Measurements from ENCODE around the gene RNF113A.
A peak's percentile ranks its signal among the peaks of the same experiment; 100 is the strongest.
"Not testable (repeated sequence)": the region's sequence is repeated elsewhere in the genome, so short reads cannot be mapped to it uniquely, and the experiment has no call there.

Gene RNF113A

DNA sequence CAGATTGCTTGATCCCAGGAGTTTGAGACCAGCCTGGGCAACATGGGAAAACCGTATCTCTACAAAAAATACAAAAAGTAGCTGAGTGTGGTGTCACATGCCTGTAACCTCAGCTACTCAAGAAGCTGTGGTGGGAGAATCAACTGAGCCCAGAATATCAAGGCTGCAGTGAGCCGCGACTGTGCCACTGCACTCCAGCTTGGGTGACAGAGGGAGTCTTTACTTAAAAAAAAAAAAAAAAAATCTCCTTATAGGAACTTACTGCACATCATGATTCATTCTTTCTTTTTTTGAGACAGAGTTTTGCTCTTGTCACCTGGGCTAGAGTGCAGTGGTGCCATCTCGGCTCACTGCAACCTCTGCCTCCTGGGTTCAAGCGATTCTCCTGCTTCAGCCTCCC is 43.1 kb downstream of the RNF113A start:
- no peak for TF ChIP-seq CTCF (IDR thresholded peaks at IDR 0.05; ENCODE audit: insufficient read depth, low read depth, low read length, missing control alignments)
- no peak overlapping the region for H3K4me3 ChIP-seq (ENCODE audit: low read depth, low read length)

GRCh38 chrX:119826399-119826959 is 45.1 kb downstream of the RNF113A start:
- H3K4me3 ChIP-seq (ENCODE audit: low read depth, low read length), result no peak overlapping the region
- peak; percentile 32 for DNase-seq (ENCODE audit: low read depth)
- TF ChIP-seq CTCF (IDR thresholded peaks at IDR 0.05; ENCODE audit: insufficient read depth, low read depth, low read length, missing control alignments), result no peak

More for the DNA sequence above, 43.1 kb downstream of the RNF113A start:
- DNase-seq (ENCODE audit: low read depth), result no peak

DNA sequence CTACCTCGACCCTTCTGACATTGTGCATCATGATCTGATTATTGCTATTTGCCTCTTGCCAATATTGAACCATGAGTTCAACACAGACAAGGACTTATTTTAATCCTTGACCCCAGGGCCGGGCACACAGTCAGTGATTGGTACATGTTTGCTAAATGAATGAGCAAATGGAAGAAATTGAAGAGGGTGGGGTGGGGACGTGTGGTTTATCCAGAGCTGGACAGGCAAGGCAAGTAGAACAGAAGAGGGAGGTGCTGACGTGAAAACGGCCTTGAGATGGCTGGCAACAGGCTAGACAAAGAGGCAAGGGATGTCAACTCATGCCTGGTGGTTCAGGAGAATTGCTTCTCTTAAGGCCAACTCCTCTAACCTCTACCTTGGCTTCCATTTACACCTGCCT is 47.3 kb downstream of the RNF113A start:
- not testable (repeated sequence) for H3K4me3 ChIP-seq (ENCODE audit: low read depth, low read length)

GRCh38 chrX:119821703-119822102 is 49.8 kb downstream of the RNF113A start:
- H3K4me3 ChIP-seq (ENCODE audit: low read depth, low read length), result not testable (repeated sequence)
- DNase-seq (ENCODE audit: low read depth), result peak; percentile 63

More for the DNA sequence above, 47.3 kb downstream of the RNF113A start:
- not testable (repeated sequence) for DNase-seq (ENCODE audit: low read depth)

Data from GM12865 (cell line).